K562 (cell line): ENCODE data around the gene EMILIN1. TPM values are rescaled to one million over a fixed set of nuclear protein-coding genes. Genes with fewer than 3 reads are reported as not detected.

ENCODE experiments used
- CAMTA2 ChIP-seq: fragments of 250-450 bp; sonication (Bioruptor Pico); conservative IDR thresholded peaks from 2 replicates; pipeline ENCODE4 v1.5.1; 2022
- GATAD2A ChIP-seq: fragments of 450-650 bp; IDR thresholded peaks from 2 replicates; pipeline ENCODE4 v1.6.1; 2017
- GATAD2B ChIP-seq: fragments of 450-650 bp; IDR thresholded peaks from 2 replicates; pipeline ENCODE4 v1.6.1; 2017; ENCODE audit warnings: mild to moderate bottlenecking, borderline replicate concordance
- HDAC1 ChIP-seq, 2 experiments: fragments of 450-650 bp; IDR thresholded peaks; 2 replicates each; pipeline ENCODE4 v1.6.1; 2016 to 2017; ENCODE audit warnings: inconsistent platforms in 1 of 2, mild to moderate bottlenecking in 1 of 2, moderate library complexity in 1 of 2
- L3MBTL2 ChIP-seq: fragments of 450-650 bp; IDR thresholded peaks from 2 replicates; pipeline ENCODE4 v1.6.1; 2016; ENCODE audit warnings: mild to moderate bottlenecking, moderate library complexity
- NFE2L1 ChIP-seq: fragments of 450-650 bp; IDR thresholded peaks from 2 replicates; pipeline ENCODE4 v1.6.1; 2016; ENCODE audit warnings: missing genetic modification characterization, low read depth, mild to moderate bottlenecking, missing compliant biosample characterization, moderate library complexity, borderline replicate concordance
- NUFIP1 ChIP-seq: fragments of 450-650 bp; IDR thresholded peaks from 2 replicates; pipeline ENCODE4 v1.6.1; 2018; ENCODE audit not compliant: partially characterized antibody
- SIN3B ChIP-seq: fragments of 450-650 bp; IDR thresholded peaks from 2 replicates; pipeline ENCODE4 v1.6.1; 2017; ENCODE audit warnings: low read depth, mild to moderate bottlenecking, moderate library complexity
- ZBTB1 ChIP-seq: sonication (generic); formaldehyde crosslinking; IDR thresholded peaks from 2 replicates; pipeline ENCODE4 v1.8.1; 2023; ENCODE audit warnings: missing genetic modification reagents, low read depth, mild to moderate bottlenecking, borderline replicate concordance
- ZNF165 ChIP-seq: fragments of 250-450 bp; sonication (Bioruptor Pico); IDR thresholded peaks from 2 replicates; pipeline ENCODE4 v1.4.0; 2020; ENCODE audit warnings: borderline replicate concordance
- ZNF589 ChIP-seq: fragments of 200-800 bp; sonication (Bioruptor generic); IDR thresholded peaks from 2 replicates; pipeline ENCODE4 v1.6.1; 2016; ENCODE audit warnings: low read depth, missing genetic modification characterization, missing compliant biosample characterization
- ZNF830 ChIP-seq: fragments of 250-450 bp; sonication (Bioruptor Pico); IDR thresholded peaks from 2 replicates; pipeline ENCODE4 v1.5.0; 2021; ENCODE audit warnings: mild to moderate bottlenecking
- polyA plus RNA-seq, 8 experiments: library from polyadenylated mRNA; depleted of rRNA in 4 of 8; stranded (reverse) in 5 of 8; unstranded in 3 of 8; fragments of >200 nt; fragmentation: Nextera tagmentation in 2 of 8; fragmentation: Illumina TruSeq in 1 of 8; extraction: Ambion mirVana in 2 of 8; extraction: Trizol in 1 of 8; gene quantifications; 2 replicates each; pipeline versions ENCODE4 v1.2.1 to v1.2.3, GENCODE V29; 2011 to 2014; ENCODE audit warnings: inconsistent platforms in 1 of 8, missing spikeins in 1 of 8
- total RNA-seq, 7 experiments: library from RNA; depleted of rRNA in 6 of 7; stranded (reverse); fragments of >200 nt in 6 of 7; fragmentation: Illumina TruSeq in 2 of 7; extraction: Trizol in 2 of 7; gene quantifications; 2 replicates each; pipeline versions ENCODE4 v1.2.1 to v1.2.3, GENCODE V29; 2011 to 2021; ENCODE audit warnings: low replicate concordance in 1 of 7
- TF ChIP-seq, protein P1 (sequence below): fragments of 250-450 bp; sonication (Bioruptor Pico); IDR thresholded peaks from 2 replicates; pipeline ENCODE4 v1.4.0; 2020
- TF ChIP-seq, protein P2 (sequence below): fragments of 450-650 bp; IDR thresholded peaks from 2 replicates; pipeline ENCODE4 v1.6.1; 2017; ENCODE audit warnings: antibody characterized with exemption, mild to moderate bottlenecking
- TF ChIP-seq, protein P3 (sequence below): fragments of 250-450 bp; sonication (Bioruptor Pico); IDR thresholded peaks from 2 replicates; pipeline ENCODE4 v1.5.0; 2021; ENCODE audit warnings: mild to moderate bottlenecking, borderline replicate concordance

EMILIN1 gene
- total and polyA plus RNA-seq, 9 of the 15 experiments (the other 6 are each of a cell fraction or from before 2014, with no cell fraction given): 0.04 to 2.7 (median 0.54) TPM; not detected in 2

DNA sequence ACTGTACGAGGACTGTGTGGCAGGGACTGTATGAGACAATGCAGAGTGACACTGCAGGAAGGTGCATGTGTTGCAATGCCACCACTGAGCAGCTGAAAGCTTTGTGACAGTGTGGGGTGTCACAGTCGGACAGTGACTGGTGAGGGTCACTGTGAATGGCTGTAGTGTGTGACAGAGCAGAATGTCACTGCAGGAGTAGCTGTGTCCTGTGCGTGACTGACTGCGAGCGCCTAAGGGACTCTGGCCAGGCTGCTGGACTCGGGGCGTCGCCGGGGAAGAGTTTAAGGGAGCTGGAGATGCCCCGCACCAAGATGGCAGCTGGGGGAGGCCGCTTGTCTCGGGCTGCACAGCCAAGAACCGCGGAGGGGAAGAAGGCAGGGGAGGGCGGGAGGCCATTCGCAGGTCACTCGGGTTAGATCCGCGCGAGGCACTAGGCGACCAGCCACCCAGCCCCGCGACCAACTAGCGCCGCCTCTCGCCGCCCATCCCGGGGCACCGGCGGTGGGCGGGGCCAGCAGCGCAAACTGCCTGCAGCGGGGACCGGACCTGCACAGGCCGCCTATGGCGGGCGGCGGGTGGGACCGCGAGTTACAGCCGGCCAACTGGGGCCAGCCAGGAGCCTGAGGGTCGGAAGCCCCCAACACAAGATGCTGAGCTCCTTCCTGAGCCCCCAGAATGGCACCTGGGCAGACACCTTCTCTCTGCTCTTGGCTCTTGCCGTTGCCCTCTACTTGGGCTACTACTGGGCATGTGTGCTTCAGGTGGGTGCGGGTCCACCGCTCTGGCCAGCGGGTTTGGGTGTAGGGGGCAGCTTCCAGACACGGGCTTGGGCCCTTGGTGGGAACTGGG lies 45.1 kb downstream of the EMILIN1 start, which contains the start of gene ABHD1 (continued):
- TF ChIP-seq, protein P1, sequence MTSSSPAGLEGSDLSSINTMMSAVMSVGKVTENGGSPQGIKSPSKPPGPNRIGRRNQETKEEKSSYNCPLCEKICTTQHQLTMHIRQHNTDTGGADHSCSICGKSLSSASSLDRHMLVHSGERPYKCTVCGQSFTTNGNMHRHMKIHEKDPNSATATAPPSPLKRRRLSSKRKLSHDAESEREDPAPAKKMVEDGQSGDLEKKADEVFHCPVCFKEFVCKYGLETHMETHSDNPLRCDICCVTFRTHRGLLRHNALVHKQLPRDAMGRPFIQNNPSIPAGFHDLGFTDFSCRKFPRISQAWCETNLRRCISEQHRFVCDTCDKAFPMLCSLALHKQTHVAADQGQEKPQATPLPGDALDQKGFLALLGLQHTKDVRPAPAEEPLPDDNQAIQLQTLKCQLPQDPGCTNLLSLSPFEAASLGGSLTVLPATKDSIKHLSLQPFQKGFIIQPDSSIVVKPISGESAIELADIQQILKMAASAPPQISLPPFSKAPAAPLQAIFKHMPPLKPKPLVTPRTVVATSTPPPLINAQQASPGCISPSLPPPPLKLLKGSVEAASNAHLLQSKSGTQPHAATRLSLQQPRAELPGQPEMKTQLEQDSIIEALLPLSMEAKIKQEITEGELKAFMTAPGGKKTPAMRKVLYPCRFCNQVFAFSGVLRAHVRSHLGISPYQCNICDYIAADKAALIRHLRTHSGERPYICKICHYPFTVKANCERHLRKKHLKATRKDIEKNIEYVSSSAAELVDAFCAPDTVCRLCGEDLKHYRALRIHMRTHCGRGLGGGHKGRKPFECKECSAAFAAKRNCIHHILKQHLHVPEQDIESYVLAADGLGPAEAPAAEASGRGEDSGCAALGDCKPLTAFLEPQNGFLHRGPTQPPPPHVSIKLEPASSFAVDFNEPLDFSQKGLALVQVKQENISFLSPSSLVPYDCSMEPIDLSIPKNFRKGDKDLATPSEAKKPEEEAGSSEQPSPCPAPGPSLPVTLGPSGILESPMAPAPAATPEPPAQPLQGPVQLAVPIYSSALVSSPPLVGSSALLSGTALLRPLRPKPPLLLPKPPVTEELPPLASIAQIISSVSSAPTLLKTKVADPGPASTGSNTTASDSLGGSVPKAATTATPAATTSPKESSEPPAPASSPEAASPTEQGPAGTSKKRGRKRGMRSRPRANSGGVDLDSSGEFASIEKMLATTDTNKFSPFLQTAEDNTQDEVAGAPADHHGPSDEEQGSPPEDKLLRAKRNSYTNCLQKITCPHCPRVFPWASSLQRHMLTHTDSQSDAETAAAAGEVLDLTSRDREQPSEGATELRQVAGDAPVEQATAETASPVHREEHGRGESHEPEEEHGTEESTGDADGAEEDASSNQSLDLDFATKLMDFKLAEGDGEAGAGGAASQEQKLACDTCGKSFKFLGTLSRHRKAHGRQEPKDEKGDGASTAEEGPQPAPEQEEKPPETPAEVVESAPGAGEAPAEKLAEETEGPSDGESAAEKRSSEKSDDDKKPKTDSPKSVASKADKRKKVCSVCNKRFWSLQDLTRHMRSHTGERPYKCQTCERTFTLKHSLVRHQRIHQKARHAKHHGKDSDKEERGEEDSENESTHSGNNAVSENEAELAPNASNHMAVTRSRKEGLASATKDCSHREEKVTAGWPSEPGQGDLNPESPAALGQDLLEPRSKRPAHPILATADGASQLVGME: no peak
- TF ChIP-seq HDAC1 (IDR thresholded peaks at IDR 0.05) (no peak), CAMTA2 (CRISPR knock-in tag) (no peak), ZNF165 (CRISPR knock-in tag) (no peak), ZNF589 (CRISPR knock-in tag) (no peak), GATAD2A (no peak), ZBTB1 (CRISPR knock-in tag) (0 out of 2 replicates have a peak, but pooled peaks have one; percentile 40), SIN3B (no peak), NUFIP1 (no peak), L3MBTL2 (0 out of 2 replicates have a peak, but pooled peaks have one; percentile 43), NFE2L1 (tag) (no peak), GATAD2B (no peak), ZNF830 (CRISPR knock-in tag) (no peak)
- TF ChIP-seq, protein P2, sequence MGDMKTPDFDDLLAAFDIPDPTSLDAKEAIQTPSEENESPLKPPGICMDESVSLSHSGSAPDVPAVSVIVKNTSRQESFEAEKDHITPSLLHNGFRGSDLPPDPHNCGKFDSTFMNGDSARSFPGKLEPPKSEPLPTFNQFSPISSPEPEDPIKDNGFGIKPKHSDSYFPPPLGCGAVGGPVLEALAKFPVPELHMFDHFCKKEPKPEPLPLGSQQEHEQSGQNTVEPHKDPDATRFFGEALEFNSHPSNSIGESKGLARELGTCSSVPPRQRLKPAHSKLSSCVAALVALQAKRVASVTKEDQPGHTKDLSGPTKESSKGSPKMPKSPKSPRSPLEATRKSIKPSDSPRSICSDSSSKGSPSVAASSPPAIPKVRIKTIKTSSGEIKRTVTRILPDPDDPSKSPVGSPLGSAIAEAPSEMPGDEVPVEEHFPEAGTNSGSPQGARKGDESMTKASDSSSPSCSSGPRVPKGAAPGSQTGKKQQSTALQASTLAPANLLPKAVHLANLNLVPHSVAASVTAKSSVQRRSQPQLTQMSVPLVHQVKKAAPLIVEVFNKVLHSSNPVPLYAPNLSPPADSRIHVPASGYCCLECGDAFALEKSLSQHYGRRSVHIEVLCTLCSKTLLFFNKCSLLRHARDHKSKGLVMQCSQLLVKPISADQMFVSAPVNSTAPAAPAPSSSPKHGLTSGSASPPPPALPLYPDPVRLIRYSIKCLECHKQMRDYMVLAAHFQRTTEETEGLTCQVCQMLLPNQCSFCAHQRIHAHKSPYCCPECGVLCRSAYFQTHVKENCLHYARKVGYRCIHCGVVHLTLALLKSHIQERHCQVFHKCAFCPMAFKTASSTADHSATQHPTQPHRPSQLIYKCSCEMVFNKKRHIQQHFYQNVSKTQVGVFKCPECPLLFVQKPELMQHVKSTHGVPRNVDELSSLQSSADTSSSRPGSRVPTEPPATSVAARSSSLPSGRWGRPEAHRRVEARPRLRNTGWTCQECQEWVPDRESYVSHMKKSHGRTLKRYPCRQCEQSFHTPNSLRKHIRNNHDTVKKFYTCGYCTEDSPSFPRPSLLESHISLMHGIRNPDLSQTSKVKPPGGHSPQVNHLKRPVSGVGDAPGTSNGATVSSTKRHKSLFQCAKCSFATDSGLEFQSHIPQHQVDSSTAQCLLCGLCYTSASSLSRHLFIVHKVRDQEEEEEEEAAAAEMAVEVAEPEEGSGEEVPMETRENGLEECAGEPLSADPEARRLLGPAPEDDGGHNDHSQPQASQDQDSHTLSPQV: no peak
- TF ChIP-seq, protein P3, sequence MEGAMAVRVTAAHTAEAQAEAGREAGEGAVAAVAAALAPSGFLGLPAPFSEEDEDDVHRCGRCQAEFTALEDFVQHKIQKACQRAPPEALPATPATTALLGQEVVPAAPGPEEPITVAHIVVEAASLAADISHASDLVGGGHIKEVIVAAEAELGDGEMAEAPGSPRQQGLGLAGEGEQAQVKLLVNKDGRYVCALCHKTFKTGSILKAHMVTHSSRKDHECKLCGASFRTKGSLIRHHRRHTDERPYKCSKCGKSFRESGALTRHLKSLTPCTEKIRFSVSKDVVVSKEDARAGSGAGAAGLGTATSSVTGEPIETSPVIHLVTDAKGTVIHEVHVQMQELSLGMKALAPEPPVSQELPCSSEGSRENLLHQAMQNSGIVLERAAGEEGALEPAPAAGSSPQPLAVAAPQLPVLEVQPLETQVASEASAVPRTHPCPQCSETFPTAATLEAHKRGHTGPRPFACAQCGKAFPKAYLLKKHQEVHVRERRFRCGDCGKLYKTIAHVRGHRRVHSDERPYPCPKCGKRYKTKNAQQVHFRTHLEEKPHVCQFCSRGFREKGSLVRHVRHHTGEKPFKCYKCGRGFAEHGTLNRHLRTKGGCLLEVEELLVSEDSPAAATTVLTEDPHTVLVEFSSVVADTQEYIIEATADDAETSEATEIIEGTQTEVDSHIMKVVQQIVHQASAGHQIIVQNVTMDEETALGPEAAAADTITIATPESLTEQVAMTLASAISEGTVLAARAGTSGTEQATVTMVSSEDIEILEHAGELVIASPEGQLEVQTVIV (CRISPR knock-in tag): no peak
